HepG2 (cell line): ENCODE results near the gene AKIRIN1.

Experiments
- MTA1 ChIP-seq: sonication (generic); formaldehyde crosslinking; IDR thresholded peaks from 2 replicates; pipeline ENCODE4 v1.4.0; 2020; ENCODE audit warnings: missing genetic modification reagents, mild to moderate bottlenecking, borderline replicate concordance
- NFIC ChIP-seq: IDR thresholded peaks from 2 replicates; pipeline ENCODE4 v1.6.1; 2012; ENCODE audit warnings: mild to moderate bottlenecking, low read length, inconsistent platforms
- NPAS2 ChIP-seq: sonication (generic); formaldehyde crosslinking; IDR thresholded peaks from 2 replicates; pipeline ENCODE4 v1.8.0; 2022; ENCODE audit warnings: mild to moderate bottlenecking, missing genetic modification reagents, borderline replicate concordance
- NR2F6 ChIP-seq, 2 experiments: IDR thresholded peaks; 2 replicates each; pipeline ENCODE4 v1.6.1; 2016; ENCODE audit warnings: antibody characterized with exemption in 1 of 2, mild to moderate bottlenecking in 1 of 2
- TARDBP ChIP-seq: sonication (generic); formaldehyde crosslinking; IDR thresholded peaks from 2 replicates; pipeline ENCODE4 v1.8.0; 2022; ENCODE audit warnings: mild to moderate bottlenecking, missing genetic modification reagents
- ZNF558 ChIP-seq: sonication (generic); formaldehyde crosslinking; IDR thresholded peaks from 2 replicates; pipeline ENCODE4 v1.9.0; 2022; ENCODE audit warnings: mild to moderate bottlenecking, missing genetic modification reagents, borderline replicate concordance
- TF ChIP-seq, protein P1 (sequence below): sonication (generic); formaldehyde crosslinking; IDR thresholded peaks from 2 replicates; pipeline ENCODE4 v1.8.0; 2022; ENCODE audit warnings: mild to moderate bottlenecking, missing genetic modification reagents, moderate library complexity
- TF ChIP-seq, protein P2 (sequence below): sonication (generic); formaldehyde crosslinking; IDR thresholded peaks from 2 replicates; pipeline ENCODE4 v1.5.0; 2020; ENCODE audit warnings: mild to moderate bottlenecking, missing genetic modification reagents, moderate library complexity
- TF ChIP-seq, protein P3 (sequence below): sonication (generic); formaldehyde crosslinking; IDR thresholded peaks from 2 replicates; pipeline ENCODE4 v1.9.0; 2021; ENCODE audit warnings: missing genetic modification reagents, borderline replicate concordance
- TF ChIP-seq, protein P4 (sequence below): IDR thresholded peaks from 2 replicates; pipeline ENCODE4 v1.6.1; 2016; ENCODE audit warnings: missing compliant biosample characterization, missing genetic modification reagents, borderline replicate concordance

DNA sequence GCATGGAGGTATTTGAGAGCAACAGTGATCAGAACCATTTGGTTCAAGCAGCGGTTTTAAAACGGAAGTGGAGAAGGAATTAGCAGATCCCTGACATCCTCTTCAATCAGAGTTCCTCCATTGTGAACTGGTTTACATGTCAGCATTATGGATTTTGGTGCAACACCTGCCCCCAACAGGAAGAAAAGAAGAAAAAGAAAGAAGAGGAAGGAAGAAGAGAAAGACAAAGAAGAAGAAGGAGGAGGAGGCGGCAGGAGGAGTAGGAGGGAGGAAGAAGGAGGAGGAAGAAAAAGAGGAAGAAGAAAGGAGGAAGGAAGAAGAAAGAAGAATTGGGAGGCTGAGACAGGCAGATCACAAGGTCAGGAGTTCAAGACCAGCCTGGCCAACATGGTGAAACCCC is 52.4 kb downstream of the AKIRIN1 start:
- TF ChIP-seq, protein P1, sequence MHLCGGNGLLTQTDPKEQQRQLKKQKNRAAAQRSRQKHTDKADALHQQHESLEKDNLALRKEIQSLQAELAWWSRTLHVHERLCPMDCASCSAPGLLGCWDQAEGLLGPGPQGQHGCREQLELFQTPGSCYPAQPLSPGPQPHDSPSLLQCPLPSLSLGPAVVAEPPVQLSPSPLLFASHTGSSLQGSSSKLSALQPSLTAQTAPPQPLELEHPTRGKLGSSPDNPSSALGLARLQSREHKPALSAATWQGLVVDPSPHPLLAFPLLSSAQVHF (CRISPR knock-in tag), result no peak
- TF ChIP-seq, protein P2, sequence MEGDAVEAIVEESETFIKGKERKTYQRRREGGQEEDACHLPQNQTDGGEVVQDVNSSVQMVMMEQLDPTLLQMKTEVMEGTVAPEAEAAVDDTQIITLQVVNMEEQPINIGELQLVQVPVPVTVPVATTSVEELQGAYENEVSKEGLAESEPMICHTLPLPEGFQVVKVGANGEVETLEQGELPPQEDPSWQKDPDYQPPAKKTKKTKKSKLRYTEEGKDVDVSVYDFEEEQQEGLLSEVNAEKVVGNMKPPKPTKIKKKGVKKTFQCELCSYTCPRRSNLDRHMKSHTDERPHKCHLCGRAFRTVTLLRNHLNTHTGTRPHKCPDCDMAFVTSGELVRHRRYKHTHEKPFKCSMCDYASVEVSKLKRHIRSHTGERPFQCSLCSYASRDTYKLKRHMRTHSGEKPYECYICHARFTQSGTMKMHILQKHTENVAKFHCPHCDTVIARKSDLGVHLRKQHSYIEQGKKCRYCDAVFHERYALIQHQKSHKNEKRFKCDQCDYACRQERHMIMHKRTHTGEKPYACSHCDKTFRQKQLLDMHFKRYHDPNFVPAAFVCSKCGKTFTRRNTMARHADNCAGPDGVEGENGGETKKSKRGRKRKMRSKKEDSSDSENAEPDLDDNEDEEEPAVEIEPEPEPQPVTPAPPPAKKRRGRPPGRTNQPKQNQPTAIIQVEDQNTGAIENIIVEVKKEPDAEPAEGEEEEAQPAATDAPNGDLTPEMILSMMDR (CRISPR knock-in tag), result no peak
- no peak for TF ChIP-seq ZNF558 (CRISPR knock-in tag)
- no peak for TF ChIP-seq NPAS2 (CRISPR knock-in tag)
- TF ChIP-seq, protein P3, sequence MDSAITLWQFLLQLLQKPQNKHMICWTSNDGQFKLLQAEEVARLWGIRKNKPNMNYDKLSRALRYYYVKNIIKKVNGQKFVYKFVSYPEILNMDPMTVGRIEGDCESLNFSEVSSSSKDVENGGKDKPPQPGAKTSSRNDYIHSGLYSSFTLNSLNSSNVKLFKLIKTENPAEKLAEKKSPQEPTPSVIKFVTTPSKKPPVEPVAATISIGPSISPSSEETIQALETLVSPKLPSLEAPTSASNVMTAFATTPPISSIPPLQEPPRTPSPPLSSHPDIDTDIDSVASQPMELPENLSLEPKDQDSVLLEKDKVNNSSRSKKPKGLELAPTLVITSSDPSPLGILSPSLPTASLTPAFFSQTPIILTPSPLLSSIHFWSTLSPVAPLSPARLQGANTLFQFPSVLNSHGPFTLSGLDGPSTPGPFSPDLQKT (CRISPR knock-in tag), result no peak
- no peak for TF ChIP-seq MTA1
- TF ChIP-seq NFIC, result no peak
- TF ChIP-seq NR2F6 (IDR thresholded peaks at IDR 0.05), result no peak
- TF ChIP-seq NR2F6 (CRISPR knock-in tag; IDR thresholded peaks at IDR 0.05), result no peak
- no peak for TF ChIP-seq TARDBP (CRISPR knock-in tag)
- TF ChIP-seq, protein P4, sequence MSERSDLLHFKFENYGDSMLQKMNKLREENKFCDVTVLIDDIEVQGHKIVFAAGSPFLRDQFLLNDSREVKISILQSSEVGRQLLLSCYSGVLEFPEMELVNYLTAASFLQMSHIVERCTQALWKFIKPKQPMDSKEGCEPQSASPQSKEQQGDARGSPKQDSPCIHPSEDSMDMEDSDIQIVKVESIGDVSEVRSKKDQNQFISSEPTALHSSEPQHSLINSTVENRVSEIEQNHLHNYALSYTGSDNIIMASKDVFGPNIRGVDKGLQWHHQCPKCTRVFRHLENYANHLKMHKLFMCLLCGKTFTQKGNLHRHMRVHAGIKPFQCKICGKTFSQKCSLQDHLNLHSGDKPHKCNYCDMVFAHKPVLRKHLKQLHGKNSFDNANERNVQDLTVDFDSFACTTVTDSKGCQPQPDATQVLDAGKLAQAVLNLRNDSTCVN (CRISPR knock-in tag), result no peak
